ENCODE data around the gene PTPRM. TPM values are rescaled to one million over a fixed set of nuclear protein-coding genes. Genes with fewer than 3 reads are reported as not detected.

Gene PTPRM
- total RNA-seq, 1 donor: 64.2 TPM

DNA sequence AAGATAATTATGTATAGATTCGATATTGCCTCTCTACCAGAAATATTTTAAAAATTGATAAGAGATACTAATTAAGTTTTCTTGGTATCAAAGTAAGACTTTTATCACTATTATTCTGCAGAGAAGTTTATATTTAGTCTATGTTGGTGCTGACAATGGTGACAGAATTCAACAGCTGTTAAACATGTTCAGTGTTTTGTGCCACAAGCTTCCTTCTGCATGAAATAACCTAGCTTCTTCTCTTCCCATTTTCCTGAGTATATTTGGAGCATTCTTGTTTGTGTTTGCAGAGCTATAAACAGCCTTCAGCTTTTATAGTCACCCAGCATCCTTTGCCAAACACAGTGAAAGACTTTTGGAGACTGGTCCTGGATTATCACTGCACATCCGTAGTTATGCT is 812.9 kb downstream of the PTPRM start:
- no peak overlapping the region for H3K4me3 ChIP-seq (ENCODE audit: low read depth, low read length)
- TF ChIP-seq, protein P1, sequence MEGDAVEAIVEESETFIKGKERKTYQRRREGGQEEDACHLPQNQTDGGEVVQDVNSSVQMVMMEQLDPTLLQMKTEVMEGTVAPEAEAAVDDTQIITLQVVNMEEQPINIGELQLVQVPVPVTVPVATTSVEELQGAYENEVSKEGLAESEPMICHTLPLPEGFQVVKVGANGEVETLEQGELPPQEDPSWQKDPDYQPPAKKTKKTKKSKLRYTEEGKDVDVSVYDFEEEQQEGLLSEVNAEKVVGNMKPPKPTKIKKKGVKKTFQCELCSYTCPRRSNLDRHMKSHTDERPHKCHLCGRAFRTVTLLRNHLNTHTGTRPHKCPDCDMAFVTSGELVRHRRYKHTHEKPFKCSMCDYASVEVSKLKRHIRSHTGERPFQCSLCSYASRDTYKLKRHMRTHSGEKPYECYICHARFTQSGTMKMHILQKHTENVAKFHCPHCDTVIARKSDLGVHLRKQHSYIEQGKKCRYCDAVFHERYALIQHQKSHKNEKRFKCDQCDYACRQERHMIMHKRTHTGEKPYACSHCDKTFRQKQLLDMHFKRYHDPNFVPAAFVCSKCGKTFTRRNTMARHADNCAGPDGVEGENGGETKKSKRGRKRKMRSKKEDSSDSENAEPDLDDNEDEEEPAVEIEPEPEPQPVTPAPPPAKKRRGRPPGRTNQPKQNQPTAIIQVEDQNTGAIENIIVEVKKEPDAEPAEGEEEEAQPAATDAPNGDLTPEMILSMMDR (IDR thresholded peaks at IDR 0.05; ENCODE audit: insufficient read depth, low read length): no peak
- no peak for DNase-seq (ENCODE audit: low read depth)

DNA sequence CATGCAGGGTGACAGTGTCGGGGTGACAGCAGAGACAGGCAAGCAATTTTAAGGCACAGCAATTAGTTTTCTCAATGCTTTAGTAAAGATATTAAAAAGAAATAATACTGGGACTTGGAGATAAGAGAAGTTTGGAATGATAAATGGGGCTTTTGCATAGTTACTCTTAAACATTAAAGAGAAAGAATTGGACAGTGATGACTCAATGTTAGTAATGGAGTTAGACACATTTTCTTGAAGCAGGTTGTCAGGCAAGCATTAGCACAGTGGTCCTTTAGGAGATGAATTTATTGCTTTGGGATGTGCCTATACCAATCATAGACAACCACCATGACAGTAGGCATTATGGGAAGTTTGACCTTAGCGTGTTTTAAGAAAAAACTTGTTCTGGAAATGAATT is 813.8 kb downstream of the PTPRM start:
- DNase-seq (ENCODE audit: low read depth): peak; percentile 60
- H3K4me3 ChIP-seq (ENCODE audit: low read depth, low read length): no peak overlapping the region

DNA sequence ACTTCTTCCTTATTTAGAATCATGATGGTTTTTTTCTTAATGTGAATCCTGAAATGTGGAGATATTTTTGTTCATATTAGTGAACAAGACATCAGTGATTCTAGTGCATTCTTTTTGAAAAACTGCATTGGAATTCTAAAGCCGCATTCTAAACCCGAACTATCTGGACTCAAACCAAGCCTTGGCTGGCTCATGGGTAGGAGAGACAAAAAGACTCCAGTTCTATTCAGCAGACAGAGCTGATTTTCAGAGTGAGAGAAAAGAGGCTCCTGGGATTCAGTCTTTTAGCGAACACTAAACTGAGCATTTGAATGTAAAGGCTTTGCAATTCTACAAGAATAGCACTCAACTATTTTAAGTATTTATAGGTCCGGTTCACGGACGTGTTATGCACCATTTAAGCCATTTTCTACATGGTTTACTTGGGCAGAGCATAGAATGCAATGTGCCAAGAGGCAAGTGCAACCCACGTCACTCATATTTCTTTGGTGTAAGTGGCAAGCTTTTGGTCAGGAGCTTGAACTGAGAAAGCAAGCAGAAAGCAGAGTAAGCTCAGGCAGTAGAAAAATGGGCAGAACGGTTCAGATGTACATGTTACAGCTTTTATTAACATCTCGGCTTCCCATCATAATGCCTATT is 814.8 kb downstream of the PTPRM start:
- TF ChIP-seq, protein P1 (IDR thresholded peaks at IDR 0.05; ENCODE audit: insufficient read depth, low read length): no peak
- no peak overlapping the region for H3K4me3 ChIP-seq (ENCODE audit: low read depth, low read length)
- peak; percentile 78 for DNase-seq (ENCODE audit: low read depth)

More for the DNA sequence above, 813.8 kb downstream of the PTPRM start:
- TF ChIP-seq, protein P1 (IDR thresholded peaks at IDR 0.05; ENCODE audit: insufficient read depth, low read length): no peak

DNA sequence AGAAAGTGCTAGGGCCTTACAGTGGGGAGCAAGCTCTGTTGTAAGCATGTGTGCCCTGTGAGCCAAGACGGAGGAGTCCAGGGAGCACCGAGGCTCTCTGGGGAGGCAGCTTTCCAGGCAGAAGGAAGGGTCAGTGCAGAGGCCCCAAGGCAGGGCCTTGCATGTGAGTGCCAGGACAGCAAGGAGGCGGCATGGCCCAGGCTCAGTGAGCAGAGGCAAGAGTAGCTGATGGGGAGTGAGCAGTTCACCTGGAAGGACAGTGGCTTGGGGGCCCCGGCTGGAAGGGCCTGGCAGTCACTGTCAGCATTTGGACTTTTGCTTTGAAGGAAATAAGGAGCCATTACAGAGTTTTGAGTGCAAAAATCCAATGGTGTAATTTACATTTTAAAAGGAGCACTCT is 818.3 kb downstream of the PTPRM start:
- TF ChIP-seq, protein P1 (IDR thresholded peaks at IDR 0.05; ENCODE audit: insufficient read depth, low read length): no peak
- H3K4me3 ChIP-seq (ENCODE audit: low read depth, low read length): no peak overlapping the region
- no peak for DNase-seq (ENCODE audit: low read depth)

DNA sequence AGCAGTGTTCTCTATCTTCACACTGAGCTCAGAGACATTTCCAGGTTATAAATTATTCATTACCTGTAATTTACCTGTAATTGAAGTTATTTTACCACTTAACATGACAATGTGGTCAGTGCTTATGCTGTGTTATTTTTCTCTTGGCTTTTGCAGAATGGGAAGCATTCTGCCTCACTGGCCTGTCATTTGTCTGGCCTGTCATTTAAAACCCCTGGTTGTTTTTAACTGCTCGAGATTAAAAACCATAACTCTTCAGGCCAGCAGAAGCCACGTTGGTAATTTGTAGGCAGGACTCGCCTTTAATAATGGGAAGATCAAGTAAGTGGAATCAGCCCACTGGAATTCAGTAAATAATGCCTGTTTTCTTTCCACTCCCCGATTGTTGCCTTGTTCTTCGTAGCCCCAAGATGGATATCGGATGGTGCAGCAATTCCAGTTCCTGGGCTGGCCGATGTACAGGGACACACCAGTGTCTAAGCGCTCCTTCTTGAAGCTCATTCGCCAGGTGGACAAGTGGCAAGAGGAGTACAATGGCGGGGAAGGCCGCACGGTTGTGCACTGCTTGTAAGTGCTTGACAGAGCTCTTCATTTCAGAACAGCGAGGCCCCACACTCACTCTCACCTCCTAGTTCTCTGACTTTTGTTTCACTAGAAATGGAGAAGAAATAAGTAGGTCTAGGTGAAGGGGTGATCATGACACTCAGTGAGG is 819.7 kb downstream of the PTPRM start:
- TF ChIP-seq, protein P1 (IDR thresholded peaks at IDR 0.05; ENCODE audit: insufficient read depth, low read length): no peak
- no peak overlapping the region for H3K4me3 ChIP-seq (ENCODE audit: low read depth, low read length)
- no peak for DNase-seq (ENCODE audit: low read depth)

DNA sequence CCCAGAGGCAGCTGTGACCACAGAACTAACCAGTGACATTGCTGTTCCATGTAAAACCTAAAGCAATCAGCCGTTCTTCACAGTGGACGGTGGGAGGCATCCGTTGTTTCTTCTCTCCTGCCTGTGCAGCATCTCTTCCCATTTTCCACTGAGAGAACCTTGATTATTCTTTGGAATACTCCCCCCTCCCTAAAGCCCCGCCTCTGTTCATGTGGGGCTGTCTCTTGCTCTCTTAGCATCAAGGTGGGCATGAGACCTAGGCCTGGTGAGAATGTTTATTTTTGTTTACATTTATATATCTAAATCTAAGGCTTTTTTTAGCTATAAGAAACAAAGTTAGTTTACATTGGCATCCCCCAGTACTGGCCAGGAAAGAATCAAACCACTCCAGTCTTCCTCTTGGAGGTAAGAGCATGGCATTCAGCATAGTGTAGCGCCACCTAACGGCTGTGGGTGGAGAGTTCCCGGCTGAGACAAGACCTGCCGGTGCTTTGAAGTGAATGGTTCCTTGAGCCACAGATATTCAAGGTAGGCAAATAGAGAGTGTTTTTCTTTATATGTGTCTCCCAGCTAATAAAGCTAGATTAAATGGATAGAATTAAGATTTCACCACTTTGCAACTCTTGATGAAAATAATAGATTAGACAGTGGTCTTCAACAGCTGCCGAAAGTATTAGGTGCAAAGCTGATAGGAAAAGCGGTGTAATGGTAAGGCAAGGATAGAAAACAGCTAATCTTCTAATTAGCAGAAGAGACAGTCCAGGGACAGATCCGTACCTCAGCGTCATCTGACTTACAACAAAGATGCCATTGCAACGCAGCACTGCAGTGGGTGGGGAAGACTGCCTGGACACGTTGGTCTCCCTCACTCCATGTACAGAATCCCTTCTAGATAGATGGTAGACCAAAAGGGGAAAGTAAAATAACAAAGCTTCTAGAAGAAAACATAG is 822.5 kb downstream of the PTPRM start:
- no peak overlapping the region for H3K4me3 ChIP-seq (ENCODE audit: low read depth, low read length)
- TF ChIP-seq, protein P1 (IDR thresholded peaks at IDR 0.05; ENCODE audit: insufficient read depth, low read length): peak; percentile 84
- peak; percentile 82 for DNase-seq (ENCODE audit: low read depth)

Measured in fibroblast of the aortic adventitia (primary cell).